GM12801 (cell line): ENCODE data around the gene C16orf89.

Source experiments
- CTCF ChIP-seq: IDR thresholded peaks from one replicate; pipeline ENCODE4 v1.5.1; 2011; ENCODE audit warnings: control low read depth; ENCODE audit not compliant: insufficient read length; ENCODE audit errors: extremely low read depth

Gene C16orf89

GRCh38 chr16:5030251-5030870 lies 35.4 kb downstream of the C16orf89 start:
- TF ChIP-seq CTCF = no peak

GRCh38 chr16:5028950-5029475 lies 36.7 kb downstream of the C16orf89 start:
- TF ChIP-seq CTCF = no peak

- TF ChIP-seq CTCF = no peak
These were observed 38.1 kb downstream of the C16orf89 start for GRCh38 chr16:5027575-5028235.

- TF ChIP-seq CTCF = no peak
These were observed 38.7 kb downstream of the C16orf89 start for GRCh38 chr16:5027086-5027485.

GRCh38 chr16:5026664-5027063 lies 39.1 kb downstream of the C16orf89 start:
- no peak for TF ChIP-seq CTCF

GRCh38 chr16:5025171-5025632 lies 40.6 kb downstream of the C16orf89 start:
- TF ChIP-seq CTCF = no peak

- TF ChIP-seq CTCF = no peak
These were observed 41.1 kb downstream of the C16orf89 start for GRCh38 chr16:5024632-5025031.
